HTERT RPE-1 (cell line): Measurements from ENCODE around the gene SCAI.
"Not testable (repeated sequence)": the region's sequence is repeated elsewhere in the genome, so short reads cannot be mapped to it uniquely, and the experiment has no call there.

Source experiments
- in situ Hi-C: fragments of 300-500 bp; cut with MboI; formaldehyde crosslinking; loops from 4 replicates; pipeline ENCODE4 v1.14.3; 2020; ENCODE audit warnings: low sequenced_read_pairs

The SCAI gene

GRCh38 chr9:125043148-125043547 is 100.2 kb downstream of the SCAI start:
- in situ Hi-C loops, result no loop called here

- in situ Hi-C loops, result no loop called here
Measured at GRCh38 chr9:125038166-125038565, 105.2 kb downstream of the SCAI start.

GRCh38 chr9:125028041-125028440 is 115.3 kb downstream of the SCAI start:
- in situ Hi-C loops, result no loop called here

- in situ Hi-C loops, result no loop called here
Measured at GRCh38 chr9:125024917-125025316, 118.4 kb downstream of the SCAI start.

- in situ Hi-C loops, result no loop called here
Measured at GRCh38 chr9:125021069-125021468, 122.3 kb downstream of the SCAI start.

- in situ Hi-C loops, result not testable (repeated sequence)
Measured at GRCh38 chr9:125015655-125016054, 127.7 kb downstream of the SCAI start.

- in situ Hi-C loops, result not testable (repeated sequence)
Measured at GRCh38 chr9:125012013-125012412, 131.3 kb downstream of the SCAI start.

- in situ Hi-C loops, result no loop called here
Measured at GRCh38 chr9:125008599-125008998, 134.7 kb downstream of the SCAI start.

GRCh38 chr9:125003332-125003731 is 140.0 kb downstream of the SCAI start:
- in situ Hi-C loops, result no loop called here

GRCh38 chr9:124983698-124984097 is 159.6 kb downstream of the SCAI start:
- in situ Hi-C loops, result no loop called here

GRCh38 chr9:124980431-124980830 is 162.9 kb downstream of the SCAI start:
- in situ Hi-C loops, result no loop called here

GRCh38 chr9:124975131-124975530 is 168.2 kb downstream of the SCAI start:
- in situ Hi-C loops, result no loop called here

GRCh38 chr9:124973807-124974206 is 169.5 kb downstream of the SCAI start:
- in situ Hi-C loops, result no loop called here

GRCh38 chr9:124972241-124972770 is 171.0 kb downstream of the SCAI start:
- in situ Hi-C loops, result no loop called here

- in situ Hi-C loops, result no loop called here
Measured at GRCh38 chr9:124969401-124969800, 173.9 kb downstream of the SCAI start.

GRCh38 chr9:124968238-124968637 is 175.1 kb downstream of the SCAI start:
- in situ Hi-C loops, result no loop called here

GRCh38 chr9:124965775-124966568 is 177.4 kb downstream of the SCAI start:
- in situ Hi-C loops, result not testable (repeated sequence)

- in situ Hi-C loops, result no loop called here
Measured at GRCh38 chr9:124964604-124965003, 178.7 kb downstream of the SCAI start.

- in situ Hi-C loops, result no loop called here
Measured at GRCh38 chr9:124964056-124964455, 179.3 kb downstream of the SCAI start.

- in situ Hi-C loops, result no loop called here
Measured at GRCh38 chr9:124960409-124960752, 182.9 kb downstream of the SCAI start.

- in situ Hi-C loops, result not testable (repeated sequence)
Measured at GRCh38 chr9:124959671-124960408, 183.5 kb downstream of the SCAI start.

- in situ Hi-C loops, result no loop called here
Measured at GRCh38 chr9:124954255-124954654, 189.1 kb downstream of the SCAI start.
